ENCODE measurements around the gene MRPL43.

- TF ChIP-seq SUZ12 (IDR thresholded peaks at IDR 0.05; ENCODE audit: extremely low read depth, insufficient read depth, insufficient read length) (no peak), YY1 (IDR thresholded peaks at IDR 0.05; ENCODE audit: insufficient read depth, insufficient read length) (no peak)
These were observed 35.8 kb upstream of the MRPL43 start for GRCh38 chr10:101022967-101023705.
